Progenitor cell of endocrine pancreas (in vitro differentiated cells): ENCODE results near the gene CUEDC2. TPM values are rescaled to one million over a fixed set of nuclear protein-coding genes. Genes with fewer than 3 reads are reported as not detected.
A peak's percentile ranks its signal among the peaks of the same experiment; 100 is the strongest.

Experiments
- DNase-seq: peaks from one replicate; pipeline ENCODE4 v3.0.0; 2021; ENCODE audit warnings: low spot score; ENCODE audit not compliant: unreplicated experiment
- H3K27ac Mint-ChIP-seq: 2 replicates; pipeline ENCODE4 v1.8.0; 2021; ENCODE audit warnings: mild to moderate bottlenecking, moderate library complexity, mixed read lengths
- H3K27me3 Mint-ChIP-seq: 2 replicates; pipeline ENCODE4 v1.8.0; 2021; ENCODE audit warnings: mixed read lengths
- H3K36me3 Mint-ChIP-seq: 2 replicates; pipeline ENCODE4 v1.8.0; 2022; ENCODE audit warnings: mixed read lengths; ENCODE audit not compliant: insufficient read depth
- H3K4me1 Mint-ChIP-seq: 2 replicates; pipeline ENCODE4 v1.8.0; 2021; ENCODE audit warnings: low read depth, mixed read lengths
- H3K4me3 Mint-ChIP-seq: 2 replicates; pipeline ENCODE4 v1.8.0; 2021; ENCODE audit warnings: low read depth, mild to moderate bottlenecking, moderate library complexity, mixed read lengths
- H3K9me3 Mint-ChIP-seq: 2 replicates; pipeline ENCODE4 v1.8.0; 2021; ENCODE audit warnings: low read depth, mixed read lengths
- CTCF ChIP-seq: fragments of 200-600 bp; sonication (generic); IDR thresholded peaks from one replicate; pipeline ENCODE4 v1.5.0; 2021; ENCODE audit warnings: antibody characterized with exemption, mild to moderate bottlenecking; ENCODE audit not compliant: unreplicated experiment
- total RNA-seq: library from RNA; stranded (reverse); gene quantifications from 2 replicates; pipeline ENCODE4 v1.2.1, GENCODE V29; 2021

CUEDC2 gene
- total RNA-seq, 1 donor from 2014 or later, result 69.9 TPM

DNA sequence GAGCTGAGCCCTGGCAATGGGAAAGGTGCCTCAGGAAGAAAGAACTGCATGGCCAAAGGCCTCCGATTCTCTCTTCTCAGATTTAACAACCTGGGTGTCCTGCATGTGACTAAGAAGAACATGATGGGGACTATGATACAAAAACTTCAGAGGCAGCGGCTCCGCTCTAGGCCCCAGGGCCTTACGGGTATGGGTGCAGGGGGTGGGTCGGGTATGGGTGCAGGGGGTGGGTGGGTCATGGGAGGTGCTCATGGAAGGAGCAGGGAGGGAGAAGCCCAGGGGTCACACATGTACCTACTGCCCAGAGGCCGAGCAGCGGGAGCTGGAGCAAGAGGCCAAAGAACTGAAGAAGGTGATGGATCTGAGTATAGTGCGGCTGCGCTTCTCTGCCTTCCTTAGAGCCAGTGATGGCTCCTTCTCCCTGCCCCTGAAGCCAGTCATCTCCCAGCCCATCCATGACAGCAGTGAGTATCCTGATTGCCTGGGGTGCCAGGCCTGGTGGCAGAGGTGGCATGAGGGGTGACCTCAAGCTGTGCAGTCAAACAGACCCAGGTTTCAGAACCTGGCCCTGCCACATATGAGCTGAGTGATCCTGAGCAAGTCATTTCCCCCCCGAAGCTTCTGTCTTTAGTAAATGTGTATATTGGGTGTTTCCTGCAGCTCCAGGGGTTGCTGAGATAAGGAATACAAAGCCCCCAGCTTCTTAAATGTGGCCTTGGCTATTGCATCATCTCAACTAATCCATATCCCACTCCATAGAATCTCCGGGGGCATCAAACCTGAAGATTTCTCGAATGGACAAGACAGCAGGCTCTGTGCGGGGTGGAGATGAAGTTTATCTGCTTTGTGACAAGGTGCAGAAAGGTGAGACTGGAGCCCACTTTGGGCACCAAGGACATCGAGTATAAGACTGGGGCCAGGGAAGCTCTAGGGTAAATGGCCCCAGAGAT is 34.9 kb downstream of the CUEDC2 start:
- no peaks in the 10 kb centered on the region for H3K36me3 Mint-ChIP-seq
- H3K4me1 Mint-ChIP-seq, result peaks cover 10% of the 10 kb centered on the region
- DNase-seq, result no peak
- H3K9me3 Mint-ChIP-seq, result no peaks in the 10 kb centered on the region
- TF ChIP-seq CTCF, result no peak
- no peak overlapping the region for H3K4me3 Mint-ChIP-seq
- H3K27me3 Mint-ChIP-seq, result peaks cover 10% of the 10 kb centered on the region
- no peak overlapping the region for H3K27ac Mint-ChIP-seq

- no peaks in the 10 kb centered on the region for H3K9me3 Mint-ChIP-seq
- DNase-seq, result no peak
- no peaks in the 10 kb centered on the region for H3K36me3 Mint-ChIP-seq
- no peak for TF ChIP-seq CTCF
- H3K4me1 Mint-ChIP-seq, result peaks cover 10% of the 10 kb centered on the region
- H3K27ac Mint-ChIP-seq, result peak overlapping the region; percentile 37
- H3K4me3 Mint-ChIP-seq, result peak overlapping the region; percentile 72
- peaks cover 17% of the 10 kb centered on the region for H3K27me3 Mint-ChIP-seq
Observed at GRCh38 chr10:102396730-102397151, 35.6 kb downstream of the CUEDC2 start.

DNA sequence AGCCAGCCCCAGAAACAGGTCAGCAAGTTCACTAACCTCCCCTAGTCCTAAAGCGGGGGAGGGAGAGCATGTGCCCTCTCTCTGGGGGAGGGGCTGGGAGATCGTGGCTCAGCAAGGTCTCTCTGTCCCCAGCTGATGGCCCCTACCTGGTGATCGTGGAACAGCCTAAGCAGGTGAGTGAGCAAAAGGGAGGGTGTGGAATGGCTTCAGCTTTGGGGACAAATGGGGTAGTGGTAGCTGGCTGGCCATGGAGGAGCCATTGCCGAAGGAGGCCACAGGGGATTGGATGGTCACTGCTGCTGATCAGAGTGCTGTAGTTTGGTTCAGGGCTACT is 36.1 kb downstream of the CUEDC2 start:
- Mint-ChIP-seq H3K27me3 (peaks cover 17% of the 10 kb centered on the region), H3K4me3 (peak overlapping the region; percentile 72), H3K4me1 (peaks cover 10% of the 10 kb centered on the region), H3K27ac (peak overlapping the region; percentile 82), H3K9me3 (no peaks in the 10 kb centered on the region), H3K36me3 (no peaks in the 10 kb centered on the region)
- no peak for DNase-seq
- no peak for TF ChIP-seq CTCF

- Mint-ChIP-seq H3K4me1 (peaks cover 10% of the 10 kb centered on the region), H3K4me3 (peak within 1 kb of the TSS; percentile 72), H3K36me3 (no peaks in the 10 kb centered on the region), H3K27ac (peak within 1 kb of the TSS; percentile 82), H3K27me3 (peaks cover 22% of the 10 kb centered on the region), H3K9me3 (no peaks in the 10 kb centered on the region)
- peak; percentile 79 for DNase-seq
- TF ChIP-seq CTCF, result no peak
Observed at GRCh38 chr10:102395400-102396316, 36.7 kb downstream of the CUEDC2 start, which contains the start of gene NFKB2. NFKB2 (plus strand) TSS chr10:102395705; CDS start chr10:102395960, 255 bp downstream.

DNA sequence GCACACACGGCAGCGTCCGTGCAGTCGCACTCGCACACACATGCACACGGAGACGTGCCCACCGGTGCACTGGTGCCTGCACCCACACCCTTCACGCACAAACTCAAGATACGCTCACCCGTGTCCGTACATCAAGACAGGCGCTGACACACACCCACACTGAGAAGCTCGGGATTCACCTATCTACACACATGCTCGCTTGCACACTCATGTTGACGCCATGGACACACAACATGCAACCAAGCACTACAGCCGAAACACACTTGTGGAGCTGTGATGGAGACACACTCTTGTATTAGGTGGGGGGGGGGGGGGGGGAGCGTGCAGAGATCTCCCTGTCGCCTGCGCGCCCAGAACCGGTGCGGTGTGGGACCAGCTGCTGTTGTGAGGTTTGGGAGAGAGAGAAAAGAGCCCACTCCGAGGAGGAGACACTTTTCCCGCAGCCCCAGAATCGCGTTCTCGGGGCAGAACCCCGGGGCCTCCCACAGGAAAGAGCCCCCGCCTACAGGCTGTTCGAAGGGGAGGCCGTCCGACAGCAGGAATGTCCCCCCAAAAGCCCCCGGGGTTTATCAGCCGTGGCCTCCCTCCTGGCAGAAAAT is 37.5 kb downstream of the CUEDC2 start:
- H3K27ac Mint-ChIP-seq, result peak overlapping the region; percentile 65
- no peak for TF ChIP-seq CTCF
- H3K9me3 Mint-ChIP-seq, result no peaks in the 10 kb centered on the region
- DNase-seq, result no peak
- H3K4me1 Mint-ChIP-seq, result peaks cover 12% of the 10 kb centered on the region
- peaks cover 28% of the 10 kb centered on the region for H3K27me3 Mint-ChIP-seq
- peak overlapping the region; percentile 72 for H3K4me3 Mint-ChIP-seq
- no peaks in the 10 kb centered on the region for H3K36me3 Mint-ChIP-seq
